ENCODE data around the gene NKD1.

DNA sequence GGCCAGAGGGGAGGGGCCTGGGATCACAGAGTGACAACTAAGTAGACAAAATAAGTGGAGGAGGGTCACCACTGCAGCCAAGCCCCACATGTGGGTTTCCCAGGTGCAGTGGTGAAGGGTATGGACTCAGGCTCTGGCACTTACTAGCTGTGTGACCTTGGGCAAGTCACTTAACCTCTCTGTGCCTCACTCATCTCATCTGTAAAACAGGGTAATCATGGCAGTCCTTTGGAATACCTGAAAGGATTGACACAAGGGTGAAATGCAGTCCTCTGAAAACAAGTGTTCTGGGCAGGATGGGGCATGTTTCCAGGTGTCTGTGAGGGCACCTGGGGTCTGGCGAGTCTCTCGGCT is 55.8 kb downstream of the NKD1 start:
- no peak for TF ChIP-seq TAF1 (IDR thresholded peaks at IDR 0.05; ENCODE audit: borderline replicate concordance, insufficient read depth, low read length)
- no peak for TF ChIP-seq POLR2AphosphoS5 (IDR thresholded peaks at IDR 0.05; ENCODE audit: low read depth, low read length)
- no peak for TF ChIP-seq SIN3A (IDR thresholded peaks at IDR 0.05; ENCODE audit: borderline replicate concordance, insufficient read depth, low read length)
